HL-60 (cell line): ENCODE measurements around the gene B3GAT3.

Experiments used
- DNase-seq, 2 experiments: peaks; one replicate each; pipeline ENCODE4 v3.0.0-alpha.2; 2010 to 2020; ENCODE audit warnings: low read depth in 1 of 2, low spot score in 1 of 2
- H3K27ac ChIP-seq: fragments of 250-450 bp; sonication (Bioruptor Pico); replicated peaks from 2 replicates; pipeline ENCODE4 v1.5.1; 2020; ENCODE audit warnings: mild to moderate bottlenecking, moderate library complexity
- H3K27me3 ChIP-seq: fragments of 250-450 bp; sonication (Bioruptor Pico); 2 replicates; pipeline ENCODE4 v1.5.1; 2021; ENCODE audit warnings: mild to moderate bottlenecking, moderate library complexity; ENCODE audit not compliant: insufficient read depth, poor library complexity, severe bottlenecking
- H3K4me3 ChIP-seq: replicated peaks from 2 replicates; pipeline ENCODE4 v1.5.1; 2011; ENCODE audit warnings: mild to moderate bottlenecking, control low read depth, low read length; ENCODE audit not compliant: insufficient read depth
- CTCF ChIP-seq: IDR thresholded peaks from one replicate; pipeline ENCODE4 v1.5.1; 2011; ENCODE audit warnings: low read length, control low read depth, inconsistent platforms; ENCODE audit not compliant: insufficient read depth
- GABPA ChIP-seq: IDR thresholded peaks from 2 replicates; pipeline ENCODE4 v1.6.1; 2012; ENCODE audit warnings: low read depth
- POLR2AphosphoS5 ChIP-seq: IDR thresholded peaks from 2 replicates; pipeline ENCODE4 v1.6.1; 2012; ENCODE audit warnings: low read depth
- REST ChIP-seq: IDR thresholded peaks from 2 replicates; pipeline ENCODE4 v1.6.1; 2012; ENCODE audit warnings: low read depth; ENCODE audit not compliant: insufficient replicate concordance
- SPI1 ChIP-seq: IDR thresholded peaks from 2 replicates; pipeline ENCODE4 v1.6.1; 2012; ENCODE audit warnings: low read depth, mild to moderate bottlenecking, borderline replicate concordance

B3GAT3 gene

GRCh38 chr11:62632492-62632891, 10.7 kb upstream of the B3GAT3 start:
- TF ChIP-seq POLR2AphosphoS5: no peak
- TF ChIP-seq REST: no peak
- no peak for TF ChIP-seq CTCF
- TF ChIP-seq GABPA: no peak
- no peak for TF ChIP-seq SPI1
- Histone ChIP-seq H3K4me3 (no peak overlapping the region), H3K27ac (no peak overlapping the region), H3K27me3 (no peaks in the 10 kb centered on the region)
- DNase-seq: no peak

- H3K4me3 ChIP-seq: no peak overlapping the region
- no peak for DNase-seq
- TF ChIP-seq REST: no peak
- TF ChIP-seq CTCF: no peak
- TF ChIP-seq POLR2AphosphoS5: no peak
- no peaks in the 10 kb centered on the region for H3K27me3 ChIP-seq
- H3K27ac ChIP-seq: no peak overlapping the region
These were observed 5.9 kb upstream of the B3GAT3 start for GRCh38 chr11:62627713-62628112.

- no peak for DNase-seq
- Histone ChIP-seq H3K27ac (peak overlapping the region; percentile 67), H3K4me3 (peak overlapping the region; percentile 70; the same call in 1 of the 2 replicates), H3K27me3 (no peaks in the 10 kb centered on the region)
- no peak for TF ChIP-seq CTCF
- TF ChIP-seq REST: no peak
- no peak for TF ChIP-seq GABPA
- no peak for TF ChIP-seq SPI1
- no peak for TF ChIP-seq POLR2AphosphoS5
These were observed 797 bp upstream of the B3GAT3 start for GRCh38 chr11:62622476-62623089.
